SU-DHL-6 (cell line): ENCODE data around the gene MPO.

Experiments
- EZH2phosphoT487 ChIP-seq: fragments of 200-600 bp; sonication (generic), shearing (Covaris generic); conservative IDR thresholded peaks from 2 replicates; pipeline ENCODE4 v1.6.1; 2018; ENCODE audit warnings: mild to moderate bottlenecking, antibody characterized with exemption, low read length, moderate library complexity, mixed read lengths
- TF ChIP-seq, protein P1 (sequence below): fragments of 200-600 bp; sonication (generic); IDR thresholded peaks from one replicate; pipeline ENCODE4 v1.5.1; 2017; ENCODE audit warnings: antibody characterized with exemption, mild to moderate bottlenecking, low read length, moderate library complexity; ENCODE audit not compliant: insufficient read depth, poor library complexity, severe bottlenecking

DNA sequence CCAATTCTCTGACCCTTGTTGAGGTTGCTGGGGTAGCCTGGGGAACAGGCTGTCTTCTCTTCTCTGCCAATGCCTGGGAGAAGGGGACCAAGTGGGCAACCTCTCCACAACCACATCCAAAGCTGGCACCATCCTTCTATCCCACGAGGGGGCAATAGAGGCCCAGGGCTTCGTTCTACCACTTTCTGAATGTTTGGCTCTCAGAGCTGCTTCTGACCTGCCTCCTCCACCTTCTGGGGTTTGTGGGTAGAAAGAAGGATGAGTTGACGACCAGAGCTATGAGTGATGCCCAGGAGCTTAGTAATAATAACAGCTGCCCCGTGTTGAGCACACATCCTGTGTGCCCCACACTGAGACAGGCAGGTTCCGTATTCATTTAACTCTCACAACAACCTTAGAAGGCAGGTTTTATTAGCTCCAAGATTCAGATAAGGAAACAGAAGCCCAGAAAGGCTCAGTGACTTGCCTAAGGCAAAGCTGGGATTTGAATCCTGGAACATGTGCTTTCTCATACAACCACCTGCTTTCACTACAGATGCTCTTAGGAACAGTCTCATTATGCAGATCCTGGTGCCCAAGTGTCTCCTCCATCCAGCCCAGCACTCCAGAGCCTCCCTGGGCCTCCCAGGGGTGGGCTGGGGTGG, 36.8 kb upstream of the MPO start:
- TF ChIP-seq, protein P1, sequence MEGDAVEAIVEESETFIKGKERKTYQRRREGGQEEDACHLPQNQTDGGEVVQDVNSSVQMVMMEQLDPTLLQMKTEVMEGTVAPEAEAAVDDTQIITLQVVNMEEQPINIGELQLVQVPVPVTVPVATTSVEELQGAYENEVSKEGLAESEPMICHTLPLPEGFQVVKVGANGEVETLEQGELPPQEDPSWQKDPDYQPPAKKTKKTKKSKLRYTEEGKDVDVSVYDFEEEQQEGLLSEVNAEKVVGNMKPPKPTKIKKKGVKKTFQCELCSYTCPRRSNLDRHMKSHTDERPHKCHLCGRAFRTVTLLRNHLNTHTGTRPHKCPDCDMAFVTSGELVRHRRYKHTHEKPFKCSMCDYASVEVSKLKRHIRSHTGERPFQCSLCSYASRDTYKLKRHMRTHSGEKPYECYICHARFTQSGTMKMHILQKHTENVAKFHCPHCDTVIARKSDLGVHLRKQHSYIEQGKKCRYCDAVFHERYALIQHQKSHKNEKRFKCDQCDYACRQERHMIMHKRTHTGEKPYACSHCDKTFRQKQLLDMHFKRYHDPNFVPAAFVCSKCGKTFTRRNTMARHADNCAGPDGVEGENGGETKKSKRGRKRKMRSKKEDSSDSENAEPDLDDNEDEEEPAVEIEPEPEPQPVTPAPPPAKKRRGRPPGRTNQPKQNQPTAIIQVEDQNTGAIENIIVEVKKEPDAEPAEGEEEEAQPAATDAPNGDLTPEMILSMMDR = peak; percentile 85
- no peak for TF ChIP-seq EZH2phosphoT487
